Tibial nerve (tissue), 4 donors: ENCODE measurements around the gene CD209.
"Not testable (repeated sequence)": the region's sequence is repeated elsewhere in the genome, so short reads cannot be mapped to it uniquely, and the experiment has no call there.

Source experiments
- CTCF ChIP-seq, 5 experiments: fragments of 200-600 bp in 3 of 5; fragments of 450-650 bp in 2 of 5; sonication (generic) in 3 of 5; IDR thresholded peaks; one replicate each; pipeline ENCODE4 v1.5.1; 2016 to 2019; ENCODE audit warnings: antibody characterized with exemption in 5 of 5, mild to moderate bottlenecking in 3 of 5, moderate library complexity in 2 of 5
- EP300 ChIP-seq, 2 donors: sonication (generic); formaldehyde crosslinking; IDR thresholded peaks; one replicate each; pipeline ENCODE4 v1.6.1; 2017; ENCODE audit warnings: antibody characterized with exemption in 2 of 2, mild to moderate bottlenecking in 1 of 2
- POLR2A ChIP-seq, 2 donors: fragments of 450-650 bp; IDR thresholded peaks; one replicate each; pipeline ENCODE4 v1.6.1; 2017; ENCODE audit warnings: antibody characterized with exemption in 2 of 2, mild to moderate bottlenecking in 2 of 2, moderate library complexity in 2 of 2

GRCh38 chr19:7792701-7793100, 45.4 kb upstream of the CD209 start:
- TF ChIP-seq CTCF, POLR2A, EP300 (IDR thresholded peaks at IDR 0.05): not testable (repeated sequence)
